ENCODE data around the gene SIN3B.

DNA sequence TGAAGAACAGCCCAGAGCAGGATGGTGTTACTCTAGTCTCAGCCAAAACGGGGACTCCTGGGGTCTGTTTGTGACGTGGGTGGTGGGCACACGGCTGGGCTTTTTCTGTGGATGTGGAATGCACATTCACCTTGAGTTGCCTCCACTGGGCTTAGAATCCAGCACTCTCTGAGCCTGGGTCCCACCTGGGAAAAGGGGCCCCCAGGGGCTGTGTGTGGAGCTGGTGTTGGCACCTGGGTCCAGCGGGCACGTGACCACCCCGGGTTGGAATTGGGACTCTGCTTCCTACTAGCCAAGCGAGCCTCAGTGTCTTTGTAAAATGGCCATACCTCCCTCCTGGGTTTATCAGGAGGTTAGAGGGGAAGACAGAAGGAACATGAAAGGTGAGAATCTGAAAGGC lies 30.4 kb downstream of the SIN3B start:
- TF ChIP-seq, protein P1, sequence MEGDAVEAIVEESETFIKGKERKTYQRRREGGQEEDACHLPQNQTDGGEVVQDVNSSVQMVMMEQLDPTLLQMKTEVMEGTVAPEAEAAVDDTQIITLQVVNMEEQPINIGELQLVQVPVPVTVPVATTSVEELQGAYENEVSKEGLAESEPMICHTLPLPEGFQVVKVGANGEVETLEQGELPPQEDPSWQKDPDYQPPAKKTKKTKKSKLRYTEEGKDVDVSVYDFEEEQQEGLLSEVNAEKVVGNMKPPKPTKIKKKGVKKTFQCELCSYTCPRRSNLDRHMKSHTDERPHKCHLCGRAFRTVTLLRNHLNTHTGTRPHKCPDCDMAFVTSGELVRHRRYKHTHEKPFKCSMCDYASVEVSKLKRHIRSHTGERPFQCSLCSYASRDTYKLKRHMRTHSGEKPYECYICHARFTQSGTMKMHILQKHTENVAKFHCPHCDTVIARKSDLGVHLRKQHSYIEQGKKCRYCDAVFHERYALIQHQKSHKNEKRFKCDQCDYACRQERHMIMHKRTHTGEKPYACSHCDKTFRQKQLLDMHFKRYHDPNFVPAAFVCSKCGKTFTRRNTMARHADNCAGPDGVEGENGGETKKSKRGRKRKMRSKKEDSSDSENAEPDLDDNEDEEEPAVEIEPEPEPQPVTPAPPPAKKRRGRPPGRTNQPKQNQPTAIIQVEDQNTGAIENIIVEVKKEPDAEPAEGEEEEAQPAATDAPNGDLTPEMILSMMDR (IDR thresholded peaks at IDR 0.05; ENCODE audit: low read length) = no peak
- no peak for TF ChIP-seq EZH2phosphoT487 (IDR thresholded peaks at IDR 0.05; ENCODE audit: low read length)
